Raji (cell line): ENCODE results near the gene SRPRB.

Source experiments
- POLR2A ChIP-seq: IDR thresholded peaks from 2 replicates; pipeline ENCODE4 v1.6.1; 2011; ENCODE audit warnings: low read depth, low read length, control low read depth; ENCODE audit not compliant: insufficient read depth

Gene SRPRB

DNA sequence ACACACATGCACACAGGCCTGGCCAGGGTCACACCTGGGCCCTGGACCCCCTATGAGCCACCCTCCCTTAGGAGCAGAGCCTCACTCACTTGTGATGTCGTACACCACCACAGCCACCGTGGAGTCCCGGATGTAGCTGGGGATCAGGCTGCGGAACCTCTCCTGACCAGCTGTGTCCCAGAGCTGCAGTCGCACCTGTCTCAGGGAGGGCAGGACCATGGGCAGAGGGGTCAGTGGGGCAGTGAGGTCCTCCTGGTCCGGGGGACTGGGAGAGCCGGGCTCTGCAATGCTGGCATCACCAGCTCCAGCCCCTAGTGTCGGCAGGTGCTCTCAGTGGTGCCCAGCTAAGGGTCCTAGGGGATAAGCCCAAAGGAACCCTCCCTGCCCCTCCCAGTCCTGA, 35.6 kb downstream of the SRPRB start:
- TF ChIP-seq POLR2A: no peak

DNA sequence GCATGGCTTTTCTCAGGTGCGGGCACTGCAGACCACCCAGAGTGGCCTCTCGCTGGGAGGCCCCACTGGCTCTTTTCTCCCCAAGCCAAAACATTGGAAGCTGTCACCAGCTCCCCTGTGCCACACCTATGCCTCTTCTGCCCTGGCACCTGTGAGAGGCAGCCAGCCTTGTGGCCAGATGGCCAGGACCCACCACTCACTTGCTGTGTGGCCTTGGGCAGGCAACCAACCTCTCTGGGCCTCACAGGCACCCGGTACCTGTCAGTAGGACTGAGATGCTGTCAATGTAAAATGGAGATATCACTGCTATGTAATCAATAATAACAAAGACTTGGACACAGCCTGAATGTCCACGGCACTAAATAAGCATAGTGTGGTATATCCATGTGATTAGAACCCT, 36.5 kb downstream of the SRPRB start:
- no peak for TF ChIP-seq POLR2A

DNA sequence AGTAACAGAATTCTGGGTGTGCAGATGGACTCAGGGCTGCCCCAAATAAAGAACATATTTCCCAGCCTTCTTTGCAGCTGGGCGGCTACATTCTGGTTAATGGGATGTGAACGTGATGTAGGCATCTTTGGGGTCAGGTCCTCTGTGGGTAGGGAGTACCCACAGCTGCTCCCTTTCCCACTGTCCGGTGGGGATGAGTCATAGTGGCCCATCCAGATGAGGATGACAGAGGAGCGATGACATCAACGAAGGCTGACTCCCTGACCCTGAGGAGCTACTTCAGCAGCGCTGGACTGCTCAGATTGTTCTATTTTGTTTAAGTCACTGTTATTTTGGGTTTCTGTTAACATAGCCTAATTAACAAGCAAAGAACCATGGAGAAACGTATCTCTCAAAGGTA, 38.0 kb downstream of the SRPRB start:
- no peak for TF ChIP-seq POLR2A

DNA sequence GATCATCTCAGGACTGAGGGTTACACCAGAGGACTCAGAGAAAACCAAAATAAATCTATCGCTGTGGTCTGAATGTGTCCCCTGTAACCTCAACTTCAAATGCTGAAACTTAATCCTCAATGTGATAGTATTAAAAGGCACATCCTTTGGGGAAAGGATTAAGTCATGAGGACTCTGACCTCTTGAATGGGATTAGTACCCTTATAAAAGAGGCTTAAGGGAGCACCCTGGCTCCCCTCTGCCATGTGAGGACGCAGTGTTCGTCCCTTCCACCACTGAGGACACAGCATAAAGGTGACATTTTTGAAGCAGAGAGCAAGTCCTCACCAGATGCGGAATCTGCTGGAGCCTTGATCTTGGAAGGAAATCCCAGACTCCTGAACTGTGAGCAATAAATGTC, 39.5 kb downstream of the SRPRB start:
- no peak for TF ChIP-seq POLR2A

DNA sequence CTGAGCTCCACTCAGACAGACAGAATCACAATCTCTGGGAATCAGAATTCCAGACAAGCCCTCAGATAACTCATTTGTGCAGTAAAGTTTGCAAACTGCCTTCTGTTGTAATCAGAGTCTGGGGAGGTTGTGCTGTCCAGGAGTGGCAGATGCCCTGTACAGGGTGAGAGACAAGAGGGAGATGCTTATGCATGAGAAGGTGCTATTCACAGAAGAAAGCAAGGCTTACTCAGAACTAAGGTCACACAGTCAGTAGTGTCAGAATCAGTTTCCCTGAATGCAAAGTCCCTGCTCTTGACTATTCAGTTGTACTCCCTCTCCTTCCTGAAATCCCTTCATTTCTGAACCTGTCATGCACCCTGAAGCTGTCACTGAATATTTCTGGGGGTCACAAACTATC, 43.7 kb downstream of the SRPRB start:
- no peak for TF ChIP-seq POLR2A

DNA sequence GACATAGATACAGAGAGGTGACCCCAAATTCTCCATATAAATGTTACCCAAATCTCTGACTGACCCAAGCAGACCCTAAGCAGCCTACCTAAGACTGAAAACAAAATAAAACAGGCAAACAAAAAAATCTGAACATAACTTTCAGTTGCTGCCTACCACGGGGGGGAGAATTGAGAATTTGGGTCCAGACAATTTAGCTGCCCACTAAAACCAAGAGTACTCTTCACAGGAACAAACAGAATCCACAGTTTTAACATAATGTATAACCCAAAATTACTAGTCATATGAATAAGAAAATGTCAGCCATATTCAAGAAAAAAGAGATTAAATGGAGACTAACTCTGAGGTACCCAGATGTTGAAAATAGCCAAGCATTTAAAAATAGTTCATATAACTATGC, 44.4 kb downstream of the SRPRB start:
- TF ChIP-seq POLR2A: no peak

DNA sequence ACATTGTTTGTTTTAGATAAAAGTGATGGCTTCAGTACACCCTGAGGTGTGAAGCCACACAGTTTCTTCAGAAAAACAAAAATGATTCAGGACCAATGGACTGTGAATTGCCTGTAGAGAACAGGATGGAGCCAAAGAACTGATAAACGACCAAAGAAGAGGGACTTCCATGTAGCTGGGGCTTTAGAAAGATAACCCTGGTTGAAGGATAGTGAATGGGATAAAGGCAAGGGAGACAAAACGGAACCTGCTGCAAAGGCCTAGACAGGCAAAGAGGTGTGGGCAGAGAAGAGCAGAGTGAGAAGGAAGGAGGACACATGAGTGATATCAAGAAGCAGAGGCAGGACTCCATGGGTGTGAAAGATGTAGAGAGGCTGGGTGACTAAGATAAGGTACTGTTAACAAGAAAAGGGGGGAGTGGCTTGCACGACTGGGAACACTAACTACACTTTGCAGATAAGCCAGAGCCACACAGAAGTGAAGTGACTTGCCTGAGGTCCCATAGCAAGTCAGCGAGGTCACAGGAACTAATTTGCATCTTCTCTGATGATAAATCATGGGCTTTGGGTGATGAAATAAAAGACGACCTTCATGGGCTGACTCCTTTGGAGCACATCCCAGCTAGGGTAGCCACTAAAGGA, 45.8 kb downstream of the SRPRB start:
- no peak for TF ChIP-seq POLR2A

DNA sequence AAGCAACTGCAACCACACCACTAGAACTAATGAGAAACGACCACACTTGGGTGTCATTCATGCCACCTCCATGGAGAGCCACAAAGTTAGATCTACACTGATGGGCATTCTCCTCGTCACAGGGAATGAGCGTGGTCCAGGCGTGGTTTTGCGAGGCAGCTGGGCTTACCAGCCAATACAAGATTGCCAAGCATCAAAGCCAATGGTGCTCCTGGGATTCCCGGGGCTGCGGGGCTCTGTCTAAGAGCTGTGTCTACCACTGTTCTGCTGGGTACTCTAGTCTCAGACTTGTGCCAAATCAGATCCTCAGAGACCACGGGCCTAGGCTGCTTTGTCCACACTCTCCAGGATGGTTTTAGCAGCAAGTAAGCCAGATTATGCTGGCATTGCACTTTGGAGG, 46.3 kb downstream of the SRPRB start:
- TF ChIP-seq POLR2A: no peak

DNA sequence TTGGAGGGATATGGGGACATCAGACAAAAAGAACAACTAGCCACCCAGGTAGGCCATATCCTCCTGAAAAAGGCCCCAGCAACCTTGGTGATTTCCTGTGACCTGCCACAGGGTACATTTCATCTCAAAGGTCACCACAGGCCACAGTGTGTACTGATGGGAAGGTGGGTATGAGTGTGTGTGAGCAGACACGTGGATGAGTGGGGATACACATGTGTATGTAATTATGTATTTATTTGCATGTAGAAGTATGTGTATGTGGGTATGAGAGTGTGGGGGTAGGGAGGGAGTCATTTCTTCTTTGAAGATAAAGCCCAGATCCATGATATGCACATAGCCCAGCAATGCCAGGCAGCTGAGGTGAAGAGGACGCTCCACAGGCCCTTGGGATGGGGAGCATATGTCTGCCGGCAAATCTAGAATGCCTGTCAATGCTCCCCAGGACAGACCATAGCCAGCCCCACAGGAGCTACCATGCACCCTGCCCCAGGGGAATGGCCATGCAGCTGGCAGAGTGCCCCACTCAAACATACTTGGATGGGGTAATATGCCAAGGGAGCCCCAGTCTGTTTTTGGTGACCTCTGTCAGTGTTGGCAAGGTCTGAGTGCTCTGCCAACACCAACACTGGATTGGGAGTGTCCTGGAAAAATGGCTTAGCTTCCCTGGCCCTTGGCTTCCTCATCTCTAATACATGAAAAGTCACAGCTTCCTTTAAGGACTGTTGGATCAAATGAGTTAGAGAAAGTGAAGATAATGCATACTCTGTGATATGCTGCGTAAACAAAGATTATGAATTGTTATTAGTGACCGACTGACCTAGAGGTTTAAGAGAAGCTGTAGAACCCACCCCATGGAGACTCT, 47.7 kb downstream of the SRPRB start:
- no peak for TF ChIP-seq POLR2A

DNA sequence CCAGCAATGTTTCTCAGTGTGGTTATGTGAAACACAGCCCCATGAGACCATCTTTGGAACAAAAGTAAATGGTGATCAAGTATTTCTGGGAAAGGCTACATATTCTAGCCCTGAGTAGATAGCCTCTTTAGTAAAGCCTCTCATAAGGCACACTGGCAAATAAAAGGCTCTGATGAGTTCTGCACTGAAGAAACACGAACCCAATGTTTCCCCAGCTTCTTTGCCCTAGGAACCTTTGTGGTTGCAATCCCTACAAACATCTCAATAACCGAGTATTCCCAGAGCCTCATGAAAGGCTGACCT, 48.3 kb downstream of the SRPRB start:
- TF ChIP-seq POLR2A: no peak

DNA sequence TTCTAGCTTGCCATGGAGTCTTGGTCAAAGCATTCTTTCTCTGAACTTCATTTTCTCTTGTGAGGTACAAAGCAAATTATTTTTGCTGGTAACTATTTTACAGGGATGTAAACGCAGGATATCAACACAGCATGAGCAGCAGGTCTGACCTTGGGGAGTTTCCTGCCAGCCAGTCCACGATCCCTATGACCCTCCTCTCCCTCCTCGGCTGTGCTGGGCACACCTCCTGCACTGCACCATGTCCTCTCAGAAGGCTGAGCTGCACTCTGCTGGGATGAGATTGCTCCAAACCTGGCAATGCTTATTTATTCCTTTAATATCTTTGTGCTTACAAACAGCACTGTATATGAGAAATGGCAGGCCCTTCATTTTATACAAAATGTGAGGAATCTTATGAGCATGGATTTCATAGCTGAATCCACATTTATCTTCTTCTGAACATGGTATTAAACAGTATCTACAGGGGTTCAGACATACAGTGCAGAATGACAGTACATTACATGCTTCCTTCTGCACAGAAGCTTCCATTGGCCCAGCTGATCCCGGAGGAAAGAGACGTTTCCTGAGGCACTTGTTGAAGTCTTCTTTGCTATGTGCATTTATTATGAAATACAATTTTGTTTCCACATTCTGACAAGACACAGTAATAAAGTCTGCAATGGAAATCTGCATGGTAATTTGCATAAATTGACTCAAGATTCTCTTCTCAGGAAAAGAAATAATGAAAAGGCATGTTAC, 48.8 kb downstream of the SRPRB start:
- TF ChIP-seq POLR2A: no peak

DNA sequence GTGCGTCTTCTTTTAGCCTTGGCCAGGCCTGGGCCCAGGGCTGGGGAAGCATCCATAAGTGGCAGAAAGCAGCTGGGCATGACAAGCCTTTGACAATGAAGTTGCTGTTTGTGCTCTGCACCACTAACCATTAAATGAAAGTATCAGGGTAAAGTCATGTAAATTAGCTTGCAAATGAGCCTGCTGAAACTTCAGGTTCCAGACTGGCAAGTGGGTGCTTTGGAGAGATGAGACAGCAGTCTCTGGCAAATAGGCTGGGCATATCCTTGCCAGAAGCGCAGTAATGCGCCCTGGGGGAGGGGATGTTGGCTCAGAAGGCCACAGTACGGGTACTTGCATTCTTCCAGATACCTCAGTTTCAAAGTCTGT, 49.4 kb downstream of the SRPRB start:
- TF ChIP-seq POLR2A: no peak

DNA sequence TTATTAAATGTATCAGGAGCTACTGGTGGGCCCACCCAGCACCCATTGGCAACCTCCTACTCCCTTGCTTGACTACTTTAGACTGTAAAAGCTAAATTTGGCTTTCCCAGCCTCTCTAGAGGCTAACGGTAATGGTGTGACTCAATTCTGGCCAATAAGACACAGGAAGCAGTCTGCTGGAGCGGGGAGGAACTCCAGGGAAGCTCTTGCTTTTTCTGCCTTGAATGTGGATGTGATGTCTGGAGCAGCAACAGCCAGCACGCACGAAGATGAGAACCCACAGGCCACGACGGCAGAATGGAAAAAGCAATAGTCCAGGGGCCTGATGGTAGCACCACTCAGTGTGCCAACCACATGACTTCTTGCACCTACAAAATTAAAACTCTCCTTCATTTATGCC, 50.2 kb downstream of the SRPRB start:
- no peak for TF ChIP-seq POLR2A

DNA sequence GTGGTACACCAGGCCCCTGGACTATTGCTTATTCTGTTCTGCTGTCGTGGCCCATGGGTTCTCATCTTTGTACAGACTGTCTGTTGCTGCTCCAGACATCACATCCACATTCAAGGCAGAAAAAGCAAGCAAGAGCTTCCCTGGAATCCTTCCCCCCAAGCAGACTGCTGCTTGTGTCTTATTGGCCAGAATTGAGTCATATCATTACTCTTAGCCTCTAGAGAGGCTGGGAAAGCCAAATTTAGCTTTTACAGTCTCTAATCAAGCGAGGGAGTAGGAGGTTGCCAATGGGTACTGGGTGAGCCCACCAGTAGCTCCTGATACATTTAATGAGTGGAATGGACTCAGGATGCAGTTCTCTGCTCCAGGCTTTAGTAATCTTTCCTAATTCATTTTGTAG, 50.7 kb downstream of the SRPRB start:
- no peak for TF ChIP-seq POLR2A

DNA sequence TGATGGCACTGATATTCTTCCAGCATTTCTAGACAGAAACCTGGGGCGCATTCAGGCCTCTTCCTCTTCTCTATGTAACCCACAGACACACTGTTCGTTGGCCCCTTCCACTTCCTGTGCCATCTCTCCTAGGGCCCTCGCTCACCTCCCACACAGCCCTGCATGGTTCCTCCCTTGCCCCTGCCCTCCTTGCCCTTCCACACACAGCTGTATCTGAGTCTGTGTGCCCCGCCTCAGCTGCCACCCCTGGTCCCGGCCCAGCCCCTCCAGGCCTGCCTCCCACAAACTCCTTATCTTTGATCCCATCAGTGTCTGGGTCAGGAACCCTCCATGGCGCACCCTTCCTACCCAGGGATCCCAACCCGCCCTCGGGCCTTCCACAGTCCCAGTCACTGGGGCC, 52.2 kb downstream of the SRPRB start:
- TF ChIP-seq POLR2A: no peak
